DND-41 (cell line): ENCODE measurements around the gene KRTAP4-11.

Experiments
- CTCF ChIP-seq: IDR thresholded peaks from 2 replicates; pipeline ENCODE4 v1.5.1; 2012; ENCODE audit warnings: borderline replicate concordance, low read length, moderate library complexity, mild to moderate bottlenecking; ENCODE audit not compliant: poor library complexity, severe bottlenecking; ENCODE audit errors: extremely low read depth
- EZH2 ChIP-seq: IDR thresholded peaks from 3 replicates; pipeline ENCODE4 v1.6.1; 2012; ENCODE audit warnings: borderline replicate concordance, low read depth, mild to moderate bottlenecking, moderate library complexity, low read length, inconsistent platforms; ENCODE audit not compliant: severe bottlenecking

DNA sequence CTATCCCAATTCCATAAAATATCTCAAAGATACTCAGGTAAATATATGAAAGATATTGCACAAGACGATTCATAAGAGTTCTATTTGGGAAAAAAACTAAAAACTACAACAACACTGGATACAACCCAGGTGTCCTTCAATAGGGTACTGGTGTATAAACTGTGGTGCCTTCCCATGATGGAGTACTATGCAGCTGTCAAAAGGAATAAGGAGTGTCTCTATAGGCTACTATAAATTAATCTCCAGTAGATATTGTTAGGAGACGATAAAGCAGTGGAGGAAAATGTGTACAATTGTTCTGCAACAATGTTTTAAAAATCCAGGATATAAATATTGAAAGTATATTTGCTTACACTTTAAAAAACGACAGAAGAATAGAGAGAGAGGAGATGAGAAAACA, 8.2 kb upstream of the KRTAP4-11 start:
- TF ChIP-seq CTCF: no peak
- no peak for TF ChIP-seq EZH2
